GM23248 (cell line): Measurements from ENCODE around the gene HLA-DQA2.

ENCODE experiments used
- EZH2 ChIP-seq: fragments of 200-600 bp; sonication (generic); IDR thresholded peaks from 2 replicates; pipeline ENCODE4 v1.6.1; 2018; ENCODE audit warnings: antibody characterized with exemption, mild to moderate bottlenecking; ENCODE audit not compliant: insufficient read depth, poor library complexity, severe bottlenecking
- EZH2phosphoT487 ChIP-seq: fragments of 200-600 bp; sonication (generic); IDR thresholded peaks from 2 replicates; pipeline ENCODE4 v1.6.1; 2018; ENCODE audit warnings: antibody characterized with exemption, moderate library complexity, mild to moderate bottlenecking, low read depth; ENCODE audit not compliant: insufficient read depth

GRCh38 chr6:32763421-32763820 lies 22.2 kb downstream of the HLA-DQA2 start, which contains the start of gene HLA-DQB2:
- TF ChIP-seq EZH2phosphoT487 (no peak), EZH2 (no peak)
